ENCODE results near the gene STK38.
"Not testable (repeated sequence)": the region's sequence is repeated elsewhere in the genome, so short reads cannot be mapped to it uniquely, and the experiment has no call there.

The STK38 gene

GRCh38 chr6:36489426-36489825, 57.9 kb downstream of the STK38 start:
- no peak for DNase-seq (ENCODE audit: low read depth in 1 of 2, low spot score in 1 of 2)

GRCh38 chr6:36488221-36488620, 59.1 kb downstream of the STK38 start:
- DNase-seq (ENCODE audit: low read depth in 1 of 2, low spot score in 1 of 2): no peak

GRCh38 chr6:36487698-36488097, 59.6 kb downstream of the STK38 start:
- DNase-seq (ENCODE audit: low read depth in 1 of 2, low spot score in 1 of 2): no peak

GRCh38 chr6:36484736-36485135, 62.5 kb downstream of the STK38 start:
- DNase-seq (ENCODE audit: low read depth in 1 of 2, low spot score in 1 of 2): no peak

GRCh38 chr6:36483326-36483725, 64.0 kb downstream of the STK38 start:
- DNase-seq (ENCODE audit: low read depth in 1 of 2, low spot score in 1 of 2): not testable (repeated sequence)

- DNase-seq (ENCODE audit: low read depth in 1 of 2, low spot score in 1 of 2): no peak
Observed at GRCh38 chr6:36479256-36479655, 68.0 kb downstream of the STK38 start.

- DNase-seq (ENCODE audit: low read depth in 1 of 2, low spot score in 1 of 2): no peak
Observed at GRCh38 chr6:36478051-36478526, 69.2 kb downstream of the STK38 start.

- no peak for DNase-seq (ENCODE audit: low read depth in 1 of 2, low spot score in 1 of 2)
Observed at GRCh38 chr6:36469946-36470345, 77.3 kb downstream of the STK38 start.

- DNase-seq (ENCODE audit: low read depth in 1 of 2, low spot score in 1 of 2): no peak
Observed at GRCh38 chr6:36469148-36469661, 78.1 kb downstream of the STK38 start.

GRCh38 chr6:36467625-36468024, 79.7 kb downstream of the STK38 start:
- no peak for DNase-seq (ENCODE audit: low read depth in 1 of 2, low spot score in 1 of 2)

- DNase-seq (ENCODE audit: low read depth in 1 of 2, low spot score in 1 of 2): no peak
Observed at GRCh38 chr6:36464233-36464632, 83.0 kb downstream of the STK38 start.

- DNase-seq (ENCODE audit: low read depth in 1 of 2, low spot score in 1 of 2): no peak
Observed at GRCh38 chr6:36463676-36464075, 83.6 kb downstream of the STK38 start.

GRCh38 chr6:36461646-36462045, 85.6 kb downstream of the STK38 start:
- no peak for DNase-seq (ENCODE audit: low read depth in 1 of 2, low spot score in 1 of 2)

- no peak for DNase-seq (ENCODE audit: low read depth in 1 of 2, low spot score in 1 of 2)
Observed at GRCh38 chr6:36460916-36461315, 86.4 kb downstream of the STK38 start.

GRCh38 chr6:36459501-36459900, 87.8 kb downstream of the STK38 start:
- no peak for DNase-seq (ENCODE audit: low read depth in 1 of 2, low spot score in 1 of 2)

- no peak for DNase-seq (ENCODE audit: low read depth in 1 of 2, low spot score in 1 of 2)
Observed at GRCh38 chr6:36455486-36456027, 91.7 kb downstream of the STK38 start.

GRCh38 chr6:36452897-36453296, 94.4 kb downstream of the STK38 start:
- not testable (repeated sequence) for DNase-seq (ENCODE audit: low read depth in 1 of 2, low spot score in 1 of 2)

- DNase-seq (ENCODE audit: low read depth in 1 of 2, low spot score in 1 of 2): not testable (repeated sequence)
Observed at GRCh38 chr6:36449173-36449572, 98.1 kb downstream of the STK38 start.

- no peak for DNase-seq (ENCODE audit: low read depth in 1 of 2, low spot score in 1 of 2)
Observed at GRCh38 chr6:36445621-36446020, 101.7 kb downstream of the STK38 start.

- DNase-seq (ENCODE audit: low read depth in 1 of 2, low spot score in 1 of 2): no peak
Observed at GRCh38 chr6:36444470-36444869, 102.8 kb downstream of the STK38 start.
